Measurements from ENCODE around the gene ZFR2.
"Not testable (repeated sequence)": the region's sequence is repeated elsewhere in the genome, so short reads cannot be mapped to it uniquely, and the experiment has no call there.

The ZFR2 gene

DNA sequence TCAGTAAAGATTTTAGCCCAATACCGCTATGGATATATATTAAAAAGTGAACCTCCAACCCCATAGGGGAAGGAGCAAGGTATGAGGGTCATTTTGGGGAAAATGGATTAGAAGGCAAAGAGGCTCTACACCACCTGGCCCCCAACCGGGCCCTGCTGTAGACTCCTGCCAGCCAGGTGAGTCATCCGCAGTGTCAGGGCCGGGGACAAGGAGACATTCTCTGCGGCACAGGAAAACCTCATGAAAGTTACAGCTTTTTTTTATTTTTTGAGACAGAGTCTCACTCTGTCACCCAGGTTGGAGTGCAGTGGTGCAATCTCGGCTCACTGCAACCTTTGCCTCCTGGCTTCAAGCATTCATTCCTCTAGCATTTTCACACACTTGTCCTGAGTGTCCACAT is 32.0 kb downstream of the ZFR2 start:
- no peak for DNase-seq (ENCODE audit: low read depth)

DNA sequence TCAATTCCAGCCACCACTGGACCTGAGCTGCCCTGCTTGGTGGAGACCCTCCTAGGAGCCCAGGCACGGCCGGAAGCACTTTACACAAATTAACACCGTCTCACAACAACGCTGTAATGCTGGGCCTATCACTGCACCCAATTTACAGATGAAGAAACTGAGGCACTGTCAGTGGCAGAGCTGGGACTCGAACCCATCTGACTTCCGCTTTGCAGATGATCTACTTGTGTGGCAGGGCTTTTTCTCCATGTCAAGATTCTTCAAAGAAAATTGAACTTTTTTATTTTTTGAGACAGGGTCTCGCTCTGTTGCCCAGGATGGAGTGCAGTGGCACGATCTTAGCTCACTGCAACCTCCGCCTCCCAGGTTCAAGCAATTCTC is 33.8 kb downstream of the ZFR2 start:
- no peak for DNase-seq (ENCODE audit: low read depth)

DNA sequence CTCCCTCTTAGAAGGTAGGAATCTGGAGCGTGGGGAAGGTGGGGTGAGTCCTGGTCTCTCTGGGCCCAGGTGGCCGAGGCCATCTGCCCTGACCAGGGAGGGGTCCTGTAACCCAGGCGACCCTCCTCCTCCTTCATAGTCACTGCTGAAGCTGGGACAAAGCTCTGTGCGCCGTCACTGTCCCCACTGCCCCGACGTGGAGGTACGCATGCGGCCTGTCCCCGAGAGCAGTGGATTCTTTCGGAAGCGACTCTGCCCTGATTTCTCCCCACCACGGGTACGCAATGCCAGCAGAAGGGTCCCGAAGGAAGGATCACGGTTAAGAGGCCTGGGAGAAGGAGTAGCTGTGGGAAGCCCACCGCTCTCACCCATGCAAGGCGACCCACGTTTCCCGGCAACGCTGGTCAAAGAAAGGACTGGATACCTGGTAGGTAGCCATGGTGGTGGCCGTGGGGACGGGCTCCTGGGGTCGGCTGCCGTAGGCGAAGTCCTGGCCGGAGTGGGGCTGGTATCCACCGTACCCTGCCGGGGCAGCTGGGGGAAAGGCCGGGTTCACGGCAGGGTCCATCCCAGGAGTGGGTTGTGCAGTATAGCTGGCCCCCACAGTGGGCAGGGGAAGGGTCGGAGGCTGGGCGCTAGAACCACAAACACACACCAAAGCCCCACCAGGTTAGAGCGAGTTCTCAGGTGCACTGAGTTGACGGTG is 34.3 kb downstream of the ZFR2 start:
- no peak for DNase-seq (ENCODE audit: low read depth)

DNA sequence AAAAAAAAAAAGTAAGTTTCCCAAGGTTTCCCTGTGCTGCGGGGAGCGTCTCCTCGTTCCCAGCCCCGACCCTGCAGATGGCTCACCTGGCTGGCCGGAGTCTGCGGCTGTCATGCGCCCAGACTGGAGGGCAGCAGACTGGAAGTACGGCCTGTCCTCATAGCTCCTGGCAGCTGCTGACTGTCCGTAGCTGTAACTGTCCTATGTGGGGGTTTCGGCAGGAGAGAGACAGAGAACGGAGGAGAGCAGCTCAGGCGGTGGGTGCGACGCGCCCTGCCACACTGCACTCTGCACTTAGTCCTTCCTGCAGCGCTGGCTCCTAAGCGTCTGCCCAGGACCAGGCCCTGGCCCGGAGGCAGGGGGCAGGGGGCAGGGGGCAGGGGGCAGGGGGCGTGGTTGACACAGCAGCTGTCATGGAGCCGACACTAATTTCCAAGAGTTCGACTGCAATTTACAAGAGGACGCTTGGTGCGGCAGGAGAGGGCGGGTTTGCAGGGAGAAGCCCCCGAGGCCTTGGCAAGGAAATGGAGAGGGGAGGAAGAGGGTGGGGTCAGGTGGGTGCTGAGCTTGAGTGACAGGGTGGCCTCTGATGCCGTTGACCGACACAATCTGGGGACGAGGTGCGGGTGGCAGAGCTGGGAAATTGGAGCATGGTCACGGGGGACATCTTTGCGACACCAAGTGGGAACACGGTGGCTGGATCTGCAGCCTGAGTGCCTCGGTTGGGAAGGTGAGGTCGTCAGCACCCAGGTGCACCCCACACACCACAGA is 35.1 kb downstream of the ZFR2 start:
- DNase-seq (ENCODE audit: low read depth), result no peak

DNA sequence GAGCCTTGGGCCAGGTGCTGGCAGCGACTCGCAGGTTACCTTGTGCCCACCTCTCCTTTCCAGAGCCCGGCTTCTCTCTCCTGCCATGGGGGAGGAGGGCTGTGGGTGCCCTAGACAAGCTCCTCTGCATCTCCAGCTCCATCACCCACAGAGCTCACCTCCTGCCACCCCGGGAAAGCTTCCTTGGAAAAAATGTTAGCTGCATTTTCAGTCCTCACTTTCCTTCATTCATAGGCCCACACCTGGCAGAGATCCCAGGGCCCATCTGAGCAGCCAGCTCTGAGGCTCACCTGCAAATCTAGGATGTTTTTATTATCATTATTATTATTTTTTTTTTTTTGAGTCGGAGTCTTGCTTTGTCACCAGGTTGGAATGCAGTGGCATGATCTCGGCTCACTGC is 36.8 kb downstream of the ZFR2 start:
- no peak for DNase-seq (ENCODE audit: low read depth)

DNA sequence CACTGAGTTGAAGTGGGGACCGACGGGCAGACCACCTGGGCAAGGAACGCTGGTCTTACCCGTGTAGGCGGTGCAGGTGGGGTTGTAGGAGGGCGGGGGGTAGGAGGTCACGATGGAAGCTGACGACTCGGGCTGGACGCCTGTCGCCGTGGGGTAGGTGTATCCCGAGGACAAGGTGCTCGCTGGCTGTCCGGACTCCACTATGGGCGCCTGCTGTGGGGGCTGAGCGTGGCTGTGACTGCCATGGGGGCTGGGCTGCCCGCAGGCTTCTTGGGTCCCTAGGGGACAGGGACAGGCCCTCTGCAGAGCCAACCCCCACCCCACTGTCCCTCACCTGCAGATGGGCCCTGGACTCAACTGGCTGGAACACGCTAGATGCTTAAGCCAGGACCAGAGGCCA is 37.2 kb downstream of the ZFR2 start:
- DNase-seq (ENCODE audit: low read depth), result no peak

DNA sequence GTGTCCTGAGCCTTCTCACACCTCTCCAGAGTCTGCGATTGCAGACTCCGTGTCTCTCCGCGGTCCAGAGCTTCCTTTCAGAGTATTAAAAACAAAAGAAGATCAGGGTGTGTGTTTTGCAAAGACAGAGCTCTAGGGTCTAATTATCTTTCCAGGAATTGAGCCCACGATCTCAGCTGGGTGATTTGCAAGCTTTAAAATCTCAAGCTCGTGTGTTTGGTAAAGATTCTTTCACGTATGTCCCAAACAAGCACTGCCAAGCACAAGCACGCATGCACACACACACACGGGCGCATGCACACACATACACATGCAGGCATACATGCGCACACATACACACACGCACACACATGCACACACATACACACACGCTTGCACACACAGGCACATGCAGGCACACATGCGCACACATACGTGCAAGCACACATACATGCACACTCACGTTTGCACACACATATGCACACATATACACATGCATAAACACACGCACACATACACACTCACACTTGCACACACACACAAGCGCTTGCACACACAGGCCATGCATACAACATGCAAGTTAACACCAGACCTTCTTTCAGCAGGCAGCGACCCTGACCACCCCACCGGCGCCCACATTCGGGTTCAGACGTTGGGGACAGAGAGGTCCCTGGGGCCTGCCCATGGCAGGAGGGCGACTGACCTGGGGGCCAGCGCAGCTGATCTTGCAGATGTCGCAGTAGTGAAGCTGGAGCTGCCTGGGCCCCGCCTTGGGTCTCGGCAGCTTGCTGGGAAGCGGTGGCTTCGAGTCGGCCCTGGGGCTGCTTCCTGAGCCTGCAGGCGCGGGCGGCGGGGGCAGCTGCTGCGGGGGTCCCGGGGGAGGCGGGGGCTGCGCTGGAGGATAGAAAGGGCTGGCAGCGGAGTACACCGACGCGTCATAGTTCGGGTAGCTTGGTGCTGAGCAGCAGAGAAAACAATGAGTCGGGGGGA is 37.9 kb downstream of the ZFR2 start:
- no peak for DNase-seq (ENCODE audit: low read depth)

DNA sequence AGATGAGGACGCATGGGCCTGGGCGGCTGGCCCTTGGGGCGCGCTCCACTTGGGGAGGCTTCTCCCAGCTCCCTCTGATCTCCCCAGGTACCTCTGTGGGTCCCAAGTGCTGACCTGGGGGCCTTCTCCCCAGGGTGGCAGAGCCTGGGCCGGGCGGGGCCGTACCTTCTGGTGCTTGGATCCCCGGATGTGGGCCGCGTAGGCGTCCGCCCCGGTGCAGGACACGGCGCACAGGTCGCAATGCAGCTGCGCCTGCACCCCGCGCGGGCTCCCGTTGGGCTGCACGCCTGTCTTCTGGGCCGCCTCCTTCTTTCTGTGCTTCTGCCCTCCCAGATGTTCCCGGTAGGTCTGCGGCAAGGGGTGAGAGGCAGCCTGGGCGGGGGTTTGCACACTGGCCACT is 41.5 kb downstream of the ZFR2 start:
- no peak for DNase-seq (ENCODE audit: low read depth)

DNA sequence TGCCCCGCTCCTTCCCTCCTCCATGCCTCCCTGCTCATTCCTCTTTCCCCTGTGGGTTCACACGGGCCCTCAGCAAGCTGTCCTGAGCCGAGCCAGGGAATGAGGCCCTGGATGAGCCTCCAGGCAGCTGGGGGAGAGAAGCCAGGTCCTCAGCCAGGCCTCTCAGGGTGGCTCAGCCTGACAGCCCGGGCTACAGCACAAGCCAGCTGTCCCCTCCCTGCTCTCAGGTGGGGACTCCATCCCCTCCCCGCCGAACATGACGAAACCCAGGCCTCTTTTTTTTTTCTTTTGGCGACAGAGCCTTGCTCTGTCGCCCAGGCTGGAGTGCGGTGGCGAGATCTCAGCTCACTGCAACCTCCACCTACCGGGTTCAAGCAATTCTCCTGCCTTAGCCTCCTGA is 42.7 kb downstream of the ZFR2 start:
- DNase-seq (ENCODE audit: low read depth), result no peak

DNA sequence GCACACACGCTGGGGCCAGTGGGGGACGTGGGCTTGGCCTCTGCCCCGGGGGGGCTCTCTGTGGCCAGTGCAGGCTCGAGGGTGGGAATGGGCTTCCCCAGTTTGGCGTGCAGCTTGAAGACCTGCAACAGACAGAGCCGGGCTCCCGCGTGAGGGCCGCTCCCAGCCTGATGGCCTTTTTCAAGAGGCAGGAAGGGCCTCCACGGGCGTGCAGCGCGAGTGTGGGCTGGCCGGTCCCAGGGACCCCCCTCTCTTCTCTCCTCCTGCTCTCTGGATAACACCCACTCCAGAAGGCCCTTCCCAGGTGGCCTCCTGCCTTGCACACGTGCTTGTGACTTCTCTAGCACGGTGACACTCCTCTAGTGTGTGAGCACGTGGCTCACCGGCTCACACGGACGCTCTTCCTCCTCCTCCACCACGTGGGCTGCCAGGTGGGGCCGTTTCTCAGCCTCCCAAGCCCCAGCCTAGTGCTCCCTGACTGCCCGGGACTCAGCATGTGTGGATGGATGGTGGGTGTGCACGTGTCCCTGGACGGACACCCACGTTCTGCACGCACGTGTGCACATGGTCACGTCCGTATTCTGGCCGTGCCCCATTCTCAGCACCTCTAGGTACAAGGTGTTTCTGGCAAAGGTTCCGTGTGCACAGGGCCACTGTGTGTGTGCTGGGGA is 43.4 kb downstream of the ZFR2 start:
- DNase-seq (ENCODE audit: low read depth), result no peak

DNA sequence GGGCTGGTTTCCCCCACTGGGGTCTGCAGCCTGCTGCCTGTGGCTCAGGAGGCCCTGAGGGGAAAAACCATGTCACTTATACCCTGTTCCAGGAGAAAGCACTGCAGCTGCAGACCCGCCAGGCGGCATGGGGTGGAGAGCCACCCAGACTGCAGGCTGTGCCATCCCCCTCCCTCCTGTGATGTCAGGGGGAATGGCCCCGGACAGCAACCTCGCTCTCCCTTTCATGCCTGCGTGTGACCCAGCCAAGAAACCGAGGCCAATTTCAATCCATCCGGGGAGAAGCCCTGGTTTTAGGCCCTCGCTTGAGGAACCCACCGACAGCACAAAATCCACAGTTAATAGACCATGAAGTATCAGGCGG is 45.5 kb downstream of the ZFR2 start:
- DNase-seq (ENCODE audit: low read depth), result no peak

DNA sequence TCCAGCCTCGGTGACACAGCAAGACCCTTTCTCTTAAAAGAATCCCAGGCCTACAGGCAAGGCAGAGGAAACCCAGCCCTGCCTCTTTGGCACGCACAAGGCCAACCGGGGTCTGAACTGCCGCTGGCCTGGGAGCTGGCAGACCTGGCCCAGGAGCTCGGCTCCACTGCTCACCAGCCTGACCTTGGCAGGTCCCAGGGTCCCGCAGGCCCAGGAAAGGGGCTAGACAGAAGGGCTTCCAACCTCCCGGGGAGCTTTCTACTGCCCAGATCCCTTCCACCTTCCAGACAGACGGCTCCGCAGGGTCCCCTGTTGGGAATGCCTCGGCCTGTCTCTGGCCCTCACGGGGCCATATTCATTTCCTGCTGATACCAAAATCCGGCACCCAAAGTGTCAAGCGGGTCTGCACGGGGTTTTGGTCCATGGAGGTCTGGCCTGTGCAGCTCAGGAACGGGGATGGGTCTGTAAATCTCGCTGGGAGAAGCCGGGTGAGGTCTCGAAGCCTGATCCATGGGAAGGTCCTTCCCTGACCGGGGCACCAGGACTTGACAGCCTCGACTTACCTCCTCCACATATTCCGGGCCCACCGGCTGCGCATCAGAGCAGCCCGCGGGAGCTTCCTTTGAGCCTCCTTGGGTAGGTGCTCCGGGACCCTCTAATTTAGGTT is 46.0 kb downstream of the ZFR2 start:
- DNase-seq (ENCODE audit: low read depth), result no peak

DNA sequence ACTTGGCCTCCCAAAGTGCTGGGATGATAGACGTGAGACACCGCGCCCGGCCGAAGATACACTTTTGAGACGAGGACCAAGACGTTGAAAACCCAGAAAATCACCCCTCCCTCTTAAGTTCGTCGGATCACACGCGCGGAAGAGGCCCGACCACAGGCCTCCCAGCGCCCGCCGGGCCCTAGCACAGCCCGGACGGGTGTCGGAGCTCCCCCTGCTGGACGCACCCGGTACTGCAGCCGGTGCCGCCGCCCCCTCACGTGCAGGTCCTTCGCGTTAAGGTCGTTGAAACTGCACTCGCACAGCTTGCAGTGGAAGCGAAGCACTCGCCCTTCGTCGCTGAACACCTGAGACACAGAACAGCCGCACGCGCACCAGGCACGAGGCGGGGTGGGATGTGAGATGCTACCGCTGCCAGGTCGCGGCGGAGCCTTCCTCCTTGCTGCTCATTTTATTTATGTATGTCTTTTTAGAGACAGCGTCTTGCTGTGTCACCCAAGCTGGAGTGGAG is 46.9 kb downstream of the ZFR2 start:
- peak; percentile 82 for DNase-seq (ENCODE audit: low read depth)

DNA sequence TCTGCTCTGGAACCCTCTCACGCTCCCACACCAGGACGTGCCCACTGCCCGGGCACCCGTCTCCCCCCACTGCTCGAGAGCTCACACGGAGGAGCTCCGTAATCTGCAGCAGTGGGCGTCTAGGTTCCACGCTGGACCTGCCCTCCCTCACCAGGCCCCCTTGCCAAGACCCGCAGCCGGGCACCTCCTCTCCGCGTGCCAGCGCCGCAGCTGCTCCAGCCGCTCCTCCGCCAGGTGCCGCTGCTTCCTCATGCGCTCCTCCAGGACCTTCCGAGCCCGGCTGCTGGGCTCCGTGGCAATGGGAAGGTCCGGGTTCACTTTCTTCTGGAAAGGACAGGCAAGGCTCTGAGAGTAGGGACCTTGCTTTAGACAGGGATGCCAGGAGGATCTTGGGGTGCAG is 47.7 kb downstream of the ZFR2 start:
- DNase-seq (ENCODE audit: low read depth), result no peak

DNA sequence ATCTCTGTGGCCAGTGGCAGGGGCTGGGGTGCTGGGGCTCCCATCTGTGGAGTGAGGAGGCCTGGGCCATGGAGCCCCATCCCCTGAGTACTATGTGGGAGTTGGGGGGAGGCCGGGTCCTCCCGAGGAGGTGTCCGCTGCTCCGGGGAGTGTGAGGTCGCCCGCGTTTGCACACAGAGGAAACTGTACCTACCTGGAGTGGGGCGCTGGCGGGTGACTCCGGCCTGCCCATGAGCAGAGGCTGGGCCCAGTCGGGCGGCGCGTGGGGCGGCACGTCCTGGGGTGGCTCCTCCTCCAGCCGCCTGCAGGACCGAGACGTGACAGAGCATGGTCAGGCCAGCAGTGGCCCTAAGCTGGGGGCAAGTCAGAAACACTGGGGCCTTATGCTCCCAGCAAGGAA is 48.8 kb downstream of the ZFR2 start:
- no peak for DNase-seq (ENCODE audit: low read depth)

DNA sequence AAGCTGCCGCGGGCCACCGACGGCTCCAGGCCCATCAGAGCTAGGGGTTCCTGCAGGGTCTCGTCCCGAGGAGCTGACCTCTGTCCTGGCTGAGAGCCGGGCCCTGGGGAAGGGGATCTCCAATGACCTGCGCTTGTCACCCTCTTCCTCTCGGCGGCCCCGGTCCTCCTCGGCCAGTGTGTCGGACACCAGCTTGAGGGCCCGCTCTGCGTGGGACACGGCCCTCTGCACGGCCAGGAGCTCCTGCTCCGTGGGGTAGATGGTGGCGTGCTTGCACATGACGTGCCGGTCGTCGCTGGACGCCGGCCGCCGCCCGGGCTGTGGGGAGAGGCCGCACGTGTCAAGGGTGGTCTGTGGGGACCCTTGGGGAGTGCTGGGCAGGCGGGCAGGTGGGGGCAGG is 49.9 kb downstream of the ZFR2 start:
- DNase-seq (ENCODE audit: low read depth), result no peak

DNA sequence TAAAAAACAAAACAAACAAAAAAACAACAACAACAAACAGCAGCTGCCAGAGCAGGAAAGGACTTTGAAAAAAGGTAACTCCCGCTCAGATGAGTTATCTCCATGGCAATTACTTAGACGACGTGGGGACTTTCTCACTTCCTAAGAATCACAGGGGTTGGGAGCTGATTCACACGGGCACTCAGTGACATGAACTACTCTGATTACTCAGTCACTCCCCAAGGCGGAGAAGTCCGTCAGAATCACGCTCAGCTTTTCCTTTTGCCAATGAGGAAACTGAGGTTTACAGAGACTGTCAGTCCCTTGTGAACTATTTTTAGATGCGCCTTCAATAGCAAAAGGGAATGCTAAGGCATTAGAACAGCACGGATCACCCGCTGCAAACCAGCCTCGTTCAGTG is 50.4 kb downstream of the ZFR2 start:
- DNase-seq (ENCODE audit: low read depth), result peak; percentile 40

DNA sequence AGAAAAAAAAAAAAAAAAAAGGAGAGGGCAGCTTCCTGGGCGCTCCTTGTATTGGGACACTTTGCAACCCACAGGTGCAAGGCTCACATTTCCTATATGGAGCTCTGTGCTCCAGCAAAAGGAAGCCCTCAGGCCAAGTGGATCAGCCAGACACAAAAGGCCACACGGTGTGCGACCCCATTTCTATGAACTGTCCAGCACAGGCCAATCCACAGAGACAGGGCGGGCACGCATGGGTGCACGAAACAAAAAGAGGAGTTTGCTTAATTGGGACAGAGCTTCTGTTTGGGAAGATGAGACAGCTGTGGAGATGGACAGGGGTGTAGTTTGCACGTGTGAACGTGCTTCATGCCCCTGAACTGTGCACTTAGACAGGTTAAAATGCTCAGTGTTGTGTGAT is 51.1 kb downstream of the ZFR2 start:
- DNase-seq (ENCODE audit: low read depth), result no peak

DNA sequence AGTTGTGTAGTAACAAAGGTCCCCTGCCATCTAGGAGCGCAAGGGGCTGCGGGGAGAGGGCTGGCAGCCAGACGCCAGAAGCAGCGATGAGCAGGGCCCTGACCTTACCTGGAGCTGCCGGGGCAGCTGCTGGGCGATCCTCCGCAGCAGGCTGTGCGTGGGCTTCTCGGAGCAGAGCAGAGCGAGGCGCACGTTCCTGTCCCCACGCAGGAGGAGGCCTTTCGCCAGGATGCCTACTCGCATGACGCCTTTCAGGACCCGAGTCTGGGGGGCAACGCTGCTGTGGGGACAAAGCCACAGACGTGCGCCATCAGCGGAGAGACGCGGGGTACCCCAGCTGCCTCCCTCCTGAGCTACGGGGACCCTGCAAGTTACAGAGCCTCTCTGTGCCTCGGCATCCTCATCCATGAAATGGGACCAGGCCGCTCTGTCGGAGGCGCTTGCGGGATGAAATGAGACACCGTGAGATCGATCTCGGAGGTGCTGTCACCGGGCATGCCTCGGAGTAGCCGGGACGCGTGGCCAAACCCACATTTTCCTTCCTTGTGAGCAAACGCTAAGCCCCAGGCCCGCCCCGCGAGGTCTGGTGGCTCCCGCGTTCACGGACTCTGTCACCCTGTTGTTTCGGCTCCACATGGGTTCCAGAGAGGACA is 52.1 kb downstream of the ZFR2 start:
- DNase-seq (ENCODE audit: low read depth), result no peak

DNA sequence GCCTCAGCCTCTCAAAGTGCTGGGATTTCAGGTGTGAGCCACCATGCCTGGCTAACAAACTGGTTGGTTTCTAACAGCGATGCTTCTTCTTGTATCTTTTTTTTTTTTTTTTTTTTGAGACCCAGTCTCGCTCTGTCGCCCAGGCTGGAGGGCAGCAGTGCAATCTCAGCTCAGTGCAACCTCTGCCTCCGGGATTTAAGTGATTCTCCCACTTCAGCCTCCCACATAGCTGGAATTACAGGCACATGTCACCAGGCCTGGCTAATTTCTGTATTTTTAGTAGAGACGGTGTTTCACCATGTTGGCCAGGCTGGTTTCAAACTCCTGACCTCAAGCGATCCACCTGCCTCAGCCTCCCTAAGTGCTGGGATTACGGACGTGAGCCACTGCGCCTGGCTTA is 52.7 kb downstream of the ZFR2 start:
- DNase-seq (ENCODE audit: low read depth), result not testable (repeated sequence)

DNA sequence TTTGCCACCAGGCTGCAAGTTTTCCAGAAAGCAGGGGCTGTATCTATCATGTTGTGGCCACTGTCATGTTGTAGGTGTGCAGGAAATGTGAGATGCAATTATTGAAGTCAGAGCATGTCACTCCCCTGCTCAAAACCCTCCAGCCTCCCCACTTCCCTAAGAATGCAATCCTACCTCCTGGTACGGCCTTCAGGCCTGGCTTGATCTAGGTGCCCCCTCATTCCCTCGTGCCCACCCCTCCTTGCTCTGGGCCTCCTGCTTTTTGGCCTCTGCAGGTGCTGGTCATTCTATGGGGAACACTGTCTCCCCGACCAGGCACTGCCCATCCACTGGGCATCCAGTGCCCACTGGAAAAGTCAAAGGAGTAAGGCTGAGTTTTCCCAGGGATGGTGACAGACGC is 54.2 kb downstream of the ZFR2 start:
- DNase-seq (ENCODE audit: low read depth), result no peak

Measured in stimulated activated CD4-positive, alpha-beta T cell treated with anti-CD3 and anti-CD28 coated beads, Interleukin-2, amount 100 ng/mL, for 4 hours (primary cell).